Stimulated activated CD4-positive, alpha-beta T cell treated with anti-CD3 and anti-CD28 coated beads, TNF-alpha, amount 100 ng/mL, for 24 hours (primary cell): ENCODE measurements around the gene EXOSC7.
"Not testable (repeated sequence)": the region's sequence is repeated elsewhere in the genome, so short reads cannot be mapped to it uniquely, and the experiment has no call there.

ENCODE experiments used
- DNase-seq, 3 experiments: peaks; one replicate each; pipeline ENCODE4 v3.0.0-alpha.2; 2020; ENCODE audit warnings: low read depth in 3 of 3

EXOSC7 gene

DNA sequence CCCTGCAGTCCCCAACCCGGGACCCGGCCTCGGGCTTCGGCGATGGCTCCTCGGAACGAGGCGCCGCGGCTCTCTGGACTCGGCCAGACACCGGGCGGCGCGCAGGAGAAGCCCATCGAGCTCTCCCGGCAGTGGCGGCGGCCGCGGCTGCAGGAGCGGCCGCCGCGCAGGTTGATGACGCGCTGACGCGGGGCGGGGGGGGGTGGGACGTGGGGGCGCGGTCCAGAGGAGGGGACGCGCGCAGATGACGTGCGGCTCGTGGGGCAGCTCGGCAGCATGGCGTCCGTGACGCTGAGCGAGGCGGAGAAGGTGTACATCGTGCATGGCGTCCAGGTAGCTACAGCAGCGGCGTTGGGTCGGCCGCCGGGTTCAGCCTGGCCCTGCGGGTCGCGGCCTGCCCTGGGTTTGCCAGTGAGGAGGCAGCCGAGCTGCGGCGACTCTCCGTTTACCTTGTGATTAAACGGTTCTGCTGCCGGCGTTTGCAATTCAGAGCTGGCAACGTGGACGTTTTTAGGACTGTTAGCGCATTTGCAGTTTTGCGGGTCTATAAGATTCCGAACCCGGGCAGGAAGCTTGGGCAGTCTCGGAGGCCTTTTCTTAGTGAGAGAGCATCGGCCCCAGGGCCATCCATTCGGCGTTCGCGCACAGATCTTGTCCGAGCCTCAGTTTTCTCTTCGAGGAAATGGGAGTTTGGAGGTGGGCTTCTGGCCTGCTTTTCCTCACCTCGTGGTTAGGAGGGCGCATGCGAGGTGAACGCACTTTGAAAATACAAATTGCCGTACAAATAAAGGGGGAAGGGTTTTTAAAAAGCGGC, at the start of gene EXOSC7, which contains the start of gene ZDHHC3:
Gene EXOSC7 (plus strand): TSS at position 243 of the 814 bp plus-strand sequence. CDS start 34 bp downstream, at position 277.
Gene ZDHHC3 (minus strand): TSS at position 173 of the 814 bp plus-strand sequence. CDS start 16,738 bp downstream, outside the sequence.
- peak; percentile 71 to 80 (median 75) for DNase-seq

DNA sequence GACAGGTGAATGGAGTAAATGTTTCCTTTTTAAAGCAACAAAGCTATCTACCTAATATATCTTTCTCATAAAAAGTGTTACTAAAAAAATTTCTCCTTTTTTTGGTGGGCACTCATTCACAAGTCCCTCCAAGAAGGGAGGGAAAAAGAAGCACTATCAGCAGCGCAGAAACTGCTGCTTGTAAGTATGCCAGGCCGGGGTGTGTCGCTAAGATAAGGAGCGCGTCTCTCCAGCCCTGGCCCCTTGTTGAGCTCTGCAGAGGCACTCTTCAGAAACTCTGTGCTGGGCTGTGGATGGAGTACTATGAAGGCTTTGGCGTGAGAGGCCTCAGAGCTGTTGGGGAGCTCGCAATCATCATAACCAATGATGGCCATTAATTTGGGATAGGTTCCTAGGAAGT, 49.1 kb upstream of the EXOSC7 start:
- DNase-seq = no peak

DNA sequence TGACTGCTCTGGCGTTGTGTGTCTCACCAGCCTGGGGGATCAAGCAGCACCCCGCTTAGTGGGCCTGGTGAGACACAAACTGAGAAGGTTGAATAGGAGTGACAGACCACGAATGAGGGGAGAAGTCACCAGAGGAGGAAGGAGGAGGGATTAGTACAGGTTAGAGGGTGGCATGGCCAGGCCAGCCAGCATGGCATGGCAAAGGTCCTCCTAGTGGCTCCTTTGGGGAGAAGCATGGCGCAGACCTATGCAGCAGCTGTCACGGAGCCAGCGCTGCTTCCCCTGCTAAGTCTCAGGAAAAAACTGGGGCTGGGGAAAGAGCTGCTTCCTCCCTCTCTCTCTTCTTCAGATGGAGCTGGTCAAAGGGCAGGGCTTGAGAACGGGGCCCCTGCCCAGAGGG, 48.7 kb upstream of the EXOSC7 start:
- no peak for DNase-seq

DNA sequence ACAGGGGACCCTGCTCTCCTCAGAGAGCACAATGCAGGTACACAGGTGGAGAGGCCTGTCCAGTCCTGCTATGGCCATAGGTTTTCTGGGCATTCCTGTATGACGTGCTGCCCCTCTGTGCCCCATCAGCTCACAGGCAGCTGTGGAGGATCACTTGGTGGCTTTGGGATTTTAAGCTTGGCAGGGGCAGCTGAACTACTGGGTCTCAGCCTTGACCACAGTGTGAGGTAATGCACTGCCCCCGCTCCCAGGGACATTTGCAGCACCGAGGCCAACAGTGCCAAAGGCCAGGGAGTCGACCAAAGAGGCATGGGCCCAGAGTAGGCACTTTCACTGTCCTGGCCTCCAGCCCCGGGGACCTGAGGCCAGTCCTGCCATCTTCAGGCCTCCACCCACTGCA, 46.3 kb upstream of the EXOSC7 start:
- no peak for DNase-seq

DNA sequence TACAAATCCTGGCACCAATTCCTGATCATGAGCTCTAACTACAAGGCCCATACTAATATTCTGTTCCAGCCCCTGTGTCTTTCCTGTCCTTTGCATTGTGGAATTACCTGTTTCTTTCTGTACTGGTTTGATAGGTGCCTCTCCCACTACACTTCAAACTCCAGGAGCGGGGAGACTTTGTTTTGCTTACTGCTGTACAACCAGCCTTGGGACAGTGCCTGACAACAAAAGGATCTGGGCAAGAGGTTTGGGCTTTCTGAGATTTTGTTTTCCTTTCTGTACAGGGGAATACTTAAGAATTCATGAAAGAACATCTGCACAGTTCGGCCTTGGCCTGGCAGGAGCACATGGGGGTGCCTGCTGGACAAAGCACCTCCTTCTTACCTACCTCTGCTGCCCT, 45.1 kb upstream of the EXOSC7 start:
- DNase-seq = no peak

DNA sequence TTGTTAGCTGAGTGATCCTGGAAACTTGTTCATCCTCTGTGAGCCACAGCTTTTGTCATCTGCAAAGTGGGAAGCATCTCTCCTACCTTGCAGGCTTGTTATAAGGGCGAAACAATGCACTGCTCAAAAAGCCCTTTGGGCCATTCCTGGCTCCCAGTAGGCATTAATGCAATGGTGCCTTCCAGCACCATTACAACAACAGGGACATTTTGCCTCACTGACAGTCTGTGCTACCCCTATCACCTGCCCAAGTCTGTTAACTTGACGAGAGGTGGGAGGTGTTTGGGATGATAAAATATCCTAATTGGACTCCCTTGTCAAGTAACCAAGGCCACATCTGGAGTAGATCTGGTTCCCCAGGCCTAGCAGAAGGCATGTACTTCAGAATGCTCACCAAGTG, 44.3 kb upstream of the EXOSC7 start:
- DNase-seq = no peak

DNA sequence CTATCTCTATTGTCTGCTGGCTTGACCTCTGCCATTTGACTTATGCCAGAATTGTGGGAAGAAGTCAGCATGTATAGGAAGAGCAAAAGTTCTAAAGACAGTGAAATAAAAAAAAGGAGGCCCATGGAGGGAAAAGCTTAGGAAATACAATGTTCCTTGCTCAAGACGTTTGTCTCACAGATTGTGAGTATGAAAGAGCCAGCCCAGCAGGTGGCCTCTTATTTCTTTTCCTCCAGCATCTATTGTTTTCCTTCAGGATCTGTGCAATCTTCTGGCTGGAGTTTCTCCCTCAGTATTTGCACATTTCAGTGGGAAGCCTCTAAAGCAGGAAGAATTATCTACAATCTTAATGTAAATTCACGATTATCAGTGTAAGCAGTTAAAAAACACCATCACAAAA, 43.8 kb upstream of the EXOSC7 start:
- no peak for DNase-seq

DNA sequence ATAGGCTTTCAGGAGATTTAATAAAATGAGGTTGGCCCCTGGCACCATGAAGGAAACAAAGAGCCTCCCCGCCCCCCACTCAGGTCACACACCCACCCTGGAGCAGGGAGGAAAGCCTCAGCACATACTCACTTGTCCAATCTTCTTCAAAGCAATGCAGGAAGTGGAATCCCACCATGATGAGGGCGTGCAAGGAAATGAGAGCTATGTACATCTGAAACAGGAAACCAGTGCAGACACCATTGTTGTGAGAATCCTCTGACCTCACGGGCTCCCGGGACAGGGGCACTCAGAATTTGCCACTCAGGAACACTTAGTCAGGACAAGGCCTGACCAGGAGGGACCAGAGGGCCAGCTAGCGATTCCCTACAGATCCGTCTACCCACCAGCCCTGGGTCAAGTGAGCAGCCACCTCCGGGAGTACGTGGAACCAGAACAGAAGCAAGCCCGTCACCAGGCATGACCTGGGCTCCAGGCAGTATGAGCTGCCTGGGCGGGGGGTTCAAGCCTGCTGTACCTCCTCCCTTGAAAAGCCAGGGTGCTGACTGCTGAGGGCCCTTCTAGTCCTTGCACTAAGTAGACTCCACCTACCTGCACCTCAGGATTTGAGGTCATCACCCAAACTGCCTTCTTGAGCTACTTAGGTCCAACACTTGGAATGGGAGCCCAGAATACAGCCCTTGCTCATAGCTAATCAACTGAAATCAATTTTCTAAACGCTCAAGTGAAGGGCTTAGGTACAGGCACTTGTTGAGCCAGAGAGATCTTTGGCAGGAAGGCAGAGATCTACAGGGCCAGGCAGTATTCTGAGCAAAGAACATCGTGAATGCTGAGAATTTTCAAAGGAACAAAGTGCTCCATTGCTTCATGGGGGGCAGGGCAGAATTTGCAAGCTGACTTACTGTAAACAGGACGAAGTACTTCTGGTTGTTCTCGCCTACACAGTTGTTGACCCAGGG, 42.8 kb upstream of the EXOSC7 start:
- DNase-seq = no peak

DNA sequence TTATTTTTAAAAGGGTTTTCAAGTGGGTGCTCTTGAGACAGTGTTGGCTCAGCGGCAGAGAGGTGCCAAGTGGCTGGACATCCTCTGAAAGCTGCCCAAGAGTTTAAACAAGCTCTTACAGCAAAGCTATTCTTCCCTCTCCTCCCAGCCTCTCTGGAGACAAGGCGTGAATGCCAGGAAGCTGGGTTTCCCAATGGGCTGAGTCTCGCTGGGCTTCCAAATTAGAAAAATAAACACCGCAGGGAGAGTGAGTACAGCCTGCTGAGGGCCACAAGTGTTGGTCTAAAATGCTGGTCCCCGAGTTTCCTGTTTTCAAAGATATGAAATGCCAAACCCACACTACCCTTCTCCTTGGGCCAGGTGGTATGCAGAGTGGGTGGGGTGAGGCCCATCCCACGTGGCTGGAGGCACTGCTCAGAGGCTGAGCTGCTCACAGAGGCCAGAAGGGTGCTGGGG, 36.4 kb upstream of the EXOSC7 start:
- DNase-seq = no peak

DNA sequence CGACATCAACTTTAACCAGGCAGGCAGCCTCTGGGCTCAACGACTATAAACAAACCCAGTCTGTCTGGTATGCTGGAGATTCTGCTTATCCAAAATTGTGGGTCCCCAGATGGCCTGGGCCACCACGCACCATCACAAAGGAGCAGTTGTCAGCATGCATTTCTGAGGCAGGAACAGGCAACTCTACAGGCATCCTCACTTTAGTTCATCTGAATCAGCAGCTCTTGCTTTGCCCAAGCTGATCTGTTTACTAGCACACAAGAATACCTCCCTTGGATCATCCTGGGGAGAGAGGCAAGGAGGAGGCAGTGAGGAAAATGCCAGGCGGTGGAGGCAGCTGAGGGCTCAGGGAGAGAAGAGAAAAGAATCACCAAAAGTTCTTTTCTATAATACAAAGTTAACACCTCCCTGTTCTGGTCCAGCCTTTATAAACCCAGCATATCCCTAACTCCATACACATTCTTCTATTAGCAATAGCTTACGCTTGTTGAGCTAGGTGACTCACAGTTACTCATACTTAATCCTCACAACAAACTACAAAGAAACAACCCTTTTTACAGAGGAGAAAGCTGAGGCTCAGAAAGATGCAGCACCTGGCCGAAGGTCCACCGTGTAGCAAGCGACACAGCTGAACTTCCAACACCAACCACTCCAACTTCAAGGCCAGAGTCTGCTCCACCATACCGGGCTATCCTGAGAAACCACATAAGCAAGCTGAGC, 33.7 kb upstream of the EXOSC7 start:
- no peak for DNase-seq

DNA sequence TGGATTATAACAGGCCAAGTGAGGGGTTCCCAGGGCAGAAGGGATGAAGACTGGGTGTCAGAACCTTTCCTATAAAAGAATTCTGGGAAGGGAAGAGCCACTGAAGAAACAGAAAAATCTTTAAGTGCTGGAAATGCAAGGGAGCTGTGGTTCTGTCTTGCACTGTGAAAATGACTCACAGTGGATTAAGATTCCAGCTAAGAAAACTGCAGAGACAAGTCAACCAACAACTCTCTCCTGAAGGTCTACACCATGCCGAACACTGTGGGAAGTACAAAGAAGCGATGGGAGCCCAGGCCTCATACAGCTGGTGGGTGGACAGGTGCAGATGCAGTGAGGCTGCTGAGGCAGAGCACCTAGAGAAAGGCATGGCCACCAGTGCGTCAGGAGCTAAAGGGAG, 27.8 kb upstream of the EXOSC7 start:
- DNase-seq = no peak

DNA sequence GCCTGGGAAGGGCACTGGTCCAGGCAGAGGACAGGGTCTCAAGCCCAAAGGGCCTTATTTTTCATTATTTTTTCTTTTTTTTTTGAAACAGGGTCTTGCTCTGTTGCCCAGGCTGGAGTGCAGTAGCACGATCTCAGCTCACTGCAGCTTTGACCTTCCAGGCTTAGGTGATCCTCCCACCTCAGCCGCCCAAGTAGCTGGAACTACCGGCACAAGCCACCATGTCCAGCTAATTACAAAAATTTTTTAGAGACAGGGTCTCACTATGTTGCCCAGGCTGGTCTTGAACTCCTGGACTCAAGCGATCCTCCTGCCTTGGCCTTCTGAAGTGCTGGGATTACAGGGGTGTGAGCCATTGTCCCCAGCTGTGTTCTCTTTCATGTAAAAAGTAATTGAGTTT, 26.3 kb upstream of the EXOSC7 start:
- not testable (repeated sequence) for DNase-seq

DNA sequence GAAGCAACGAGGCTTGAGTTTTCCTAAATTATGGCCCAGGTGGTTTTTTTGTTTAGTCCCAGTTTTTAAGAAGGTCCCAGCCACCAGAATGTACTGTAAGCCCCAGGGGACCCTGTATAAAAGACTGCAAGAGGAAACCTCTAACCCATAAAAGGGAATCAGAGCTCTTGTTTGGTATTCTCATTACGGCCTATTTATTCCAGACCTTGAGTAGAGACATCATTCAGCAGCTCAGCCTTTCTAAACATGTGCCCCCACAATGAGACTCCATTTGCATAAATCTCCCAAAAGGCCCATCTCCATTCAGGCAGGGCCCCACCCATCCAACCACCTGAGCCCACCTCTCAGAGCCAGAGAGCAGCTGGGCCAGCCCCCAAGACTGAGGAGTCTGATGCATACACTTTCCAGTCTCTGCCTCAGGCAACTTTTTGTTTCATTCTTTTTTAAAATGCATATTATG, 25.7 kb upstream of the EXOSC7 start:
- no peak for DNase-seq

DNA sequence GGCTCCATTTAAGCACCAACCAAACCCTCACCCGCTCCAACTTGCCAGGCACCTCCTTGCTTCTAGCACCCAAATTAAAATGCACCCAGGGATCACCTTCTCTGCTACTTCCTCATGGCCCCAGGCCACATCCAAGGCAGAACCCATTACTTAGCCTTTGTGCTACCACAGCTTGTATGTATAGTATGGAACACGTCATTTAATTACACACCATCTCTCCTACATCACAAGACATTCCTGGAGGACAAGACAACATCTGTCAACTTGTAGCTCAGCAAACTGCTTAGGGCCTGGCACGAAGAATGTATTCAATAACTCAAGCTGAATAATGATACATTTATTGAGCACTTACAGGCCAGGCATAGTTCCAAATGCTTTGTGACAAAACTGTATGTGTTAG, 23.4 kb upstream of the EXOSC7 start:
- DNase-seq = no peak

DNA sequence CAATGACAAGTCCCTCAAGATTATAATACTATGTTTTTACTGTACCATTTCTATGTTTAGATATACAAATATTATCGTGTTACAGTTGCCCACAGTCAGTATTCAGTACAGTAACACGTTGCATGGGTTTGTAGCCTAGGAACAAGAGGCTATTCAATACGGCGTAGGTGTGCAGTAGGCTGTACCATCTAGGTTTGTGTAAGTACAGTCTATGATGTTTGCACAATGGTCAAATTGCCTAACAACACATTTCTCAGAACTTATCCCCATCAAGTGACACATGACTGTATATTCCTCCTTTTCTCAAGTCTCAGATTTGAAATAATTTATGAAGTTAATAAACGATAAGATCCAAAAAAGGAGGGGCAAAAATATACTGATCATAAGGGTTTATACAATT, 21.7 kb upstream of the EXOSC7 start:
- no peak for DNase-seq

DNA sequence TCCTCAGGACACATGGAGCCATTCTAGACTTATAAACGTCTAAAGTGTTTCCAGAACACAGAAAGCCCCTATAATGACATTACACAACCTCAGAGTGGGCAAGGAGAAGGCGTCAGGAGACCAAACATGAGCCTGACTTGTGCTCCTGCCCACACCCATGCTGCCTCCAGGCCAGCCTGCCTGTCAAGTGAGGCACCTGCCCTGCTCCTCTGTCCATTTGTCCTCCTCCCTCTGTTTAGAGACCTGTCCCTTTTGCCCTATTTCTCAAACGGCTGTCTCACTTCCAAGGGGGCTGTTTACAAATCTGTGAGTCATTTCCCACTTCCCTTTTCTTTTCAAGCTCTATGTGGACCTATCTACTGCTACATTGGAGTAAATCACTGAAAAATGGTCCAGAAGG, 21.1 kb upstream of the EXOSC7 start:
- no peak for DNase-seq

DNA sequence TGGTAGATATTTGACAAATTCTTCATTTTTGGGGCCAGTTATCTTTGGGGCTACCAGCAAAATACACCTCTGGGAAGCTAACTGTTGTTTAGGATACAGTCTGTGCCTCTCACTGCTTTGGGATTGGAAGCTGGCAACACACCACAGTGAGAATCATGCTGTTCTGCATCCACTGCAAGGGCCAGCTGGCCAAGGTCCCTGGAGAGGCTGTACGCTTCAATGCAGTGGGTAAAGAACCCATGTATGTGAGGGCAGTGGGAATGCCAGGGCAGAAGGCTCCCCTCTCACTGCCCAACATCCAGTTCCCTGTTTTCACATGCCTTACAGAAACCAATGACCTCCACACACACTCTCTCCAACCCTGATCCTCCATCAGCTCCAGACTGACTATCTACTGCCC, 20.1 kb upstream of the EXOSC7 start:
- DNase-seq = no peak

DNA sequence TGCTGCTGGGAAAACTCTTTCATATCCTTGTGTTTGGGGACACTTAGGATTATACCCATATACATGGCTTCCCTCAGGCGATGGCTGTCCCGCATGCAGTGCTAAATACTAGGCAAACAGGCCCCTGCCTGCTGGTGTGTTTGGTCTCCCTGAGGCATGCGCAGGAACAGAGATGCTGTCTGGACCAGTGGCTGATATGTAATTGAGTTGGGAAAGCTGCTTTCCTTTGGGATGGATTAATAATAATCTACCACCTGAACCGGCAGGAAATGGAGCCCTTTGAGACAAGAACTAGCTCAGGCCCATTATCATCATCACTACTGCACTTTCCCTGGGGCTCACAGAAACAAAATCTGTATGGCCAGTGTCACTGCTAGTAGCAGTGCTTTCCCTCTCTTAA, 18.1 kb upstream of the EXOSC7 start:
- no peak for DNase-seq

DNA sequence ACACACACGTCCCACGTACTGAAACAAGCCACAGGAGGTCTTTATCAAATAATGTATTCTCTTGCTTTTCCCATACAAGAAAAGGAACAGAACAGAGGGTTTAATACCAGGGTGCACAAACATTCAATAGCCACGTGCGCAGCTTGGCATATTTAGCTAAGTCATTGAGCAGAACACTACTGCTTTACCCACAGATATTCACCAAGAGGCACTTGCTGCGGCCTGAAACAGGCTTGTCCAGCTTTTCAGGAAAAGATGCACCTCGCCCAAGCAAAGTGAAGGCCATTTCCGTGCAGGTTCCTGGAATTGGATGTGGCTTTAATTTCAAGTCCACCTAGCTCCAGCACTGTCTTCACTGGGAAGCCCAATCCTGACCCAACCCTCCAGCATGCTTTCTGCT, 17.7 kb upstream of the EXOSC7 start:
- DNase-seq = no peak

DNA sequence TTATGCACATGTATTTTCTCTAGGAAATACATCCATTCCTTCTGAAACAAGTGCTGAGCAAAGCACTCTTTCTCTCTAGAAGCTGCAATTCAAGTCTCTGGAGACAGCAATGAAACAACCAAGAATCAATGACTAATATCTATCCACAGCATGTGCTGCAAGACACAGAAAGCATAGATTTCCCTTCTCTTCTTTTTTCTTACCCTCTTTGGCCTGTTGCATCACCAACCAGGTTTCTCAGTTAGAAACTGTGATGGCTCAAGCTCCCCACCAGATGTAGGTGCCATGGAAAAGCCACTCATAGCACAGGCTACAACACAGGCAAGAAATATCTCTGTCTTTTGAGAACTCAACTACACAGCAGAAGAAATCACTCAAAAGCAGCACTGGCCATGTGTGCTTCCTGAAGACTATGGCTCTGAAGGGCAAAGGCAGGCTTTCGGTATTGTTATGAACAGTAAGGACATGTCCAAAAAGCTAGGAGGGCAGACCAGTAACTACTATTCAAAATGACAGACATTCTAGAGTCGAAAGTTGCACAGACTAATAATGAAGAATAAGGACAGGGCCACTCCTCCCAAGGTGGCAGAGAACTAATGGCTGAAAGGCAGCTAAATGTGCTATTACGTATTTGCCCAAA, 15.5 kb upstream of the EXOSC7 start:
- DNase-seq = no peak

DNA sequence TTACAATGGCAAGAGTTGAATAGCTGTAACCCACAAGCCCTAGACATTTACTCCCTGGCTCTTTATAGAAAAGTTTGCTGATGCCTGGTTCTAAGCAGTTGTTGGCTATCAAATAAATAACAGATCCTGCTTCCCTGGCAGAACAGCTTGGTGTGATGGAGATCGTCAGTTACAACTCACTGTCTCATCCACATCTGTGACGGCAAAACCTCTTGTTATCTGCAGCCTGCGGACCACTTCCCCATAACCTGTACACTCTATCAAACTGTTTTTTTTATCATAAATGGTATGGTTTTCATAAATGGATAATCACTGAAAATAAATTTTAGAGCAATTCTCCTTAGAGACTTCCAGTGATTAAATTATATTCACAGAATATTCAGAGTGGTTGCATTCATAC, 14.2 kb upstream of the EXOSC7 start:
- DNase-seq = no peak
